Measurements from ENCODE around the gene ZNF436. TPM values are rescaled to one million over a fixed set of nuclear protein-coding genes. Genes with fewer than 3 reads are reported as not detected.

Gene ZNF436
- total and polyA plus RNA-seq, 9 of the 15 experiments (the other 6 are each of a cell fraction or from before 2014, with no cell fraction given), result 2.1 to 11.3 (median 6.8) TPM

- TF ChIP-seq FOXO4 (CRISPR knock-in tag; IDR thresholded peaks at IDR 0.05) (no peak), ARHGAP35 (IDR thresholded peaks at IDR 0.05; ENCODE audit: partially characterized antibody) (no peak)
Observed at GRCh38 chr1:23403355-23403734, 33.7 kb upstream of the ZNF436 start (continued).

- Histone ChIP-seq H3K4me1 (replicated peaks in 1 of 2; ENCODE audit: control insufficient read depth in 2 of 2, insufficient read depth in 2 of 2, low read length in 2 of 2) (peaks cover 5 to 18% of the 10 kb centered on the region in 2 experiments), H2AFZ (ENCODE audit: low read depth, low read length) (peak overlapping the region; percentile 90), H4K20me1 (replicated peaks; ENCODE audit: control insufficient read depth, insufficient read depth, low read length) (no peaks in the 10 kb centered on the region), H3K27me3 (ENCODE audit: control insufficient read depth in 2 of 2, insufficient read depth in 2 of 2, low read length in 2 of 2) (no peaks in the 10 kb centered on the region), H3K79me2 (ENCODE audit: control insufficient read depth, insufficient read depth, low read length) (no peaks in the 10 kb centered on the region), H3K4me3 (no peak overlapping the region), H3K36me3 (ENCODE audit: control insufficient read depth, insufficient read depth, low read length) (no peaks in the 10 kb centered on the region), H3K4me2 (ENCODE audit: insufficient read depth, low read length) (no peak overlapping the region), H3K9ac (ENCODE audit: insufficient read depth in 1 of 2, low read depth in 2 of 2, low read length in 2 of 2) (peak overlapping the region in 1 of 2 experiments; percentile 0; a peak in 2 of 4 replicates), H3K27ac (ENCODE audit: extremely low read depth, low read depth, low read length) (no peak overlapping the region; the same call in 2 of the 3 replicates), H3K9me3 (replicated peaks; ENCODE audit: control insufficient read depth, insufficient read depth, low read depth, low read length) (no peaks in the 10 kb centered on the region; the same call in 1 of the 2 replicates), H3K9me1 (ENCODE audit: control insufficient read depth, insufficient read depth, low read length) (no peaks in the 10 kb centered on the region)
- ATAC-seq, result peak; percentile 64
- FAIRE-seq, result peak; percentile 54
- BruUV-seq (replicated peaks), result no TSS peak
- intact Hi-C loops (cut with micrococcal nuclease) (loop anchor here (5.0 to 10.0 kb wide), 4 partner anchors 76 to 318 kb away; partner anchors contain the start of gene HTR1D), in situ Hi-C loops (cut with MboI) (loop anchor here (5.0 kb wide), 1 partner anchor 61 kb away; the partner anchor contains the start of gene HNRNPR)
- POLR2A ChIA-PET, result interaction anchor here (0.6 to 1.9 kb wide), 7 partner anchors 9 to 183 kb away, joined by 3 to 9 read pairs (median 3); partner anchors contain the start of gene ZNF436
- CTCF ChIA-PET (ENCODE audit: low intra/inter-chr PET ratio), result interaction anchor here (0.8 kb wide), 1 partner anchor 305 kb away, joined by 3 read pairs; no protein-coding TSS in a partner anchor
- 7% methylated on average over 6 of the region's 6 CpGs for WGBS (ENCODE audit: insufficient coverage, low coverage, missing lambda C conversion rate)
- peak; percentile 45 to 59 (median 50) for DNase-seq (ENCODE audit: extremely low read depth in 1 of 4, low spot score in 3 of 4)
- 0 out of 2 replicates have a peak, but pooled peaks have one; percentile 39 for TF ChIP-seq TFAP4 (CRISPR knock-in tag; IDR thresholded peaks at IDR 0.05; ENCODE audit: borderline replicate concordance)
- TF ChIP-seq YY1 (IDR thresholded peaks at IDR 0.05; ENCODE audit: borderline replicate concordance in 1 of 3, control insufficient read depth in 1 of 3, extremely low read depth in 1 of 3, insufficient read depth in 3 of 3, insufficient read length in 1 of 3, insufficient replicate concordance in 2 of 3, low read depth in 1 of 3, low read length in 2 of 3), result peak in 1 of 3 experiments; percentile 23
- TF ChIP-seq LCOR (CRISPR knock-in tag; IDR thresholded peaks at IDR 0.05), result no peak
- TF ChIP-seq JUND (IDR thresholded peaks at IDR 0.05; ENCODE audit: borderline replicate concordance, low read depth, low read length), result peak; percentile 88
- peak; percentile 82; the same call in 1 of the 3 replicates for TF ChIP-seq JUND (tag; IDR thresholded peaks at IDR 0.05; ENCODE audit: borderline replicate concordance, low read depth, low read length)
- no peak for TF ChIP-seq ZNF24 (IDR thresholded peaks at IDR 0.05)
- TF ChIP-seq PCBP2 (IDR thresholded peaks at IDR 0.05; ENCODE audit: low read depth, low read length, poor library complexity, severe bottlenecking), result no peak
- no peak for TF ChIP-seq SNAPC5 (CRISPR knock-in tag; IDR thresholded peaks at IDR 0.05)
- TF ChIP-seq ARID3B (CRISPR knock-in tag; IDR thresholded peaks at IDR 0.05; ENCODE audit: borderline replicate concordance), result no peak
- peak; percentile 41; the same call in 1 of the 2 replicates for TF ChIP-seq ZBTB7A (IDR thresholded peaks at IDR 0.05; ENCODE audit: borderline replicate concordance, control insufficient read depth, low read depth, low read length)
- peak in 1 of 2 experiments; percentile 36 for TF ChIP-seq E2F6 (IDR thresholded peaks at IDR 0.05; ENCODE audit: borderline replicate concordance in 1 of 2, extremely low read depth in 1 of 2, insufficient read depth in 1 of 2, insufficient read length in 1 of 2, low read depth in 1 of 2, low read length in 1 of 2, poor library complexity in 1 of 2, severe bottlenecking in 1 of 2)
Observed at GRCh38 chr1:23403038-23403336, 33.4 kb upstream of the ZNF436 start.
